Measurements from ENCODE around the gene ZDHHC24. TPM values are rescaled to one million over a fixed set of nuclear protein-coding genes. Genes with fewer than 3 reads are reported as not detected.

ZDHHC24 gene
- total RNA-seq, 4 donors from 2014 or later: 5.9 to 12.1 (median 10.4) TPM

GRCh38 chr11:66532784-66533183, 13.1 kb downstream of the ZDHHC24 start:
- H3K27ac ChIP-seq: no peak overlapping the region
- TF ChIP-seq POLR2A (IDR thresholded peaks at IDR 0.05): no peak
- TF ChIP-seq EP300 (IDR thresholded peaks at IDR 0.05): no peak
- TF ChIP-seq POLR2AphosphoS5 (IDR thresholded peaks at IDR 0.05): no peak
- TF ChIP-seq, protein P1, sequence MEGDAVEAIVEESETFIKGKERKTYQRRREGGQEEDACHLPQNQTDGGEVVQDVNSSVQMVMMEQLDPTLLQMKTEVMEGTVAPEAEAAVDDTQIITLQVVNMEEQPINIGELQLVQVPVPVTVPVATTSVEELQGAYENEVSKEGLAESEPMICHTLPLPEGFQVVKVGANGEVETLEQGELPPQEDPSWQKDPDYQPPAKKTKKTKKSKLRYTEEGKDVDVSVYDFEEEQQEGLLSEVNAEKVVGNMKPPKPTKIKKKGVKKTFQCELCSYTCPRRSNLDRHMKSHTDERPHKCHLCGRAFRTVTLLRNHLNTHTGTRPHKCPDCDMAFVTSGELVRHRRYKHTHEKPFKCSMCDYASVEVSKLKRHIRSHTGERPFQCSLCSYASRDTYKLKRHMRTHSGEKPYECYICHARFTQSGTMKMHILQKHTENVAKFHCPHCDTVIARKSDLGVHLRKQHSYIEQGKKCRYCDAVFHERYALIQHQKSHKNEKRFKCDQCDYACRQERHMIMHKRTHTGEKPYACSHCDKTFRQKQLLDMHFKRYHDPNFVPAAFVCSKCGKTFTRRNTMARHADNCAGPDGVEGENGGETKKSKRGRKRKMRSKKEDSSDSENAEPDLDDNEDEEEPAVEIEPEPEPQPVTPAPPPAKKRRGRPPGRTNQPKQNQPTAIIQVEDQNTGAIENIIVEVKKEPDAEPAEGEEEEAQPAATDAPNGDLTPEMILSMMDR (IDR thresholded peaks at IDR 0.05): no peak
- 63 to 72% methylated on average over 3 to 4 of the region's 6 CpGs for WGBS, 2 donors (ENCODE audit: low coverage in 1 of 2)

GRCh38 chr11:66531841-66532240, 14.0 kb downstream of the ZDHHC24 start:
- Histone ChIP-seq H3K36me3 (peaks cover 0 to 96% of the 10 kb centered on the region in 2 donors), H3K27me3 (no peaks in the 10 kb centered on the region), H3K4me3 (no peak overlapping the region), H3K9me3 (no peaks in the 10 kb centered on the region), H3K4me1 (no peaks in the 10 kb centered on the region), H3K27ac (no peak overlapping the region)
- WGBS, 2 donors (ENCODE audit: low coverage in 1 of 2): 100% methylated on average over 3 of the region's 11 CpGs; no CpG with 5 or more reads in 1 of the 2 donors
- peak; percentile 13 for ATAC-seq
- TF ChIP-seq EP300 (IDR thresholded peaks at IDR 0.05): no peak
- no peak for TF ChIP-seq POLR2A (IDR thresholded peaks at IDR 0.05)
- TF ChIP-seq, protein P1 (IDR thresholded peaks at IDR 0.05): no peak
- TF ChIP-seq POLR2AphosphoS5 (IDR thresholded peaks at IDR 0.05): no peak

More at GRCh38 chr11:66532784-66533183, 13.1 kb downstream of the ZDHHC24 start:
- ATAC-seq: no peak
- Histone ChIP-seq H3K4me1 (no peaks in the 10 kb centered on the region), H3K36me3 (peaks cover 0 to 96% of the 10 kb centered on the region in 2 donors), H3K9me3 (no peaks in the 10 kb centered on the region), H3K27me3 (no peaks in the 10 kb centered on the region), H3K4me3 (no peak overlapping the region)

DNA sequence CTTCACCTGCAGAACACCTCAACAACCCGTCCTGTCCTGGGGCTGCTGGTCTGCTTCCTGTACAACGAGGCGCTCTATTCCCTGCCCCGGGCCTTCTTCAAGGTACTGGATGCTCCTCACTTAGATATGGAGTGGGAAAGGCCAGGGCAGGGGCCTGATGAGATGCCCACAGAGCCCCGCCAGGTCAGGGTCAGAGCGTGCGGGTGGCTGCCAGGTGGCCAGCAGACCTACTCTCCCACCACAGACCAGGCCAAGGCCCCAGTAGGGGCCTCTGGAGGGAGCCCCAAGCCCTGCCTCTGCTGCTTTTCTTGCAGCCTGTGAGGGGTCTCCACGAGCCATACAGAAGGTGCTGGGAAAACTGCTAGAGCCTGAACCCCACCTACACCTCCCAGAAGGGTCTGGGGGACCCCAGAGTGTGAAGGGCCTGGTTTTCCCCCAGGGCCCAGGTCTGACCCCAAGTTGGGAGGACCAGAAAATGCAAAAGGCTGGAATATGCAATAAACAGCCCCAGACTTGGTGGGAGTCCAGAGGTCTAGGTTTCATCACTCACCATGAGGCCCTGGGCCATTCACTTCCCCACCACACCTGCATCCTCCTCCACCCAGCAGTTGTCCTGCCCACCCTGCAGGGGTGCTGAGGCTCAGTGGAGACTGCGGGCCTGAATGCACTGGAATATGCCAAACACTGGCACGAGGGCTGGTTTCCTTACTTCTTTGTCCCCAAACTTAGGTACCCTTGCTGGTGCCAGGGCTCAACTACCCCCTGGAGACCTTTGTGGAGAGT, 14.7 kb downstream of the ZDHHC24 start:
- Histone ChIP-seq H3K9me3 (no peaks in the 10 kb centered on the region), H3K4me3 (no peak overlapping the region), H3K4me1 (no peaks in the 10 kb centered on the region), H3K27me3 (no peaks in the 10 kb centered on the region), H3K36me3 (peaks cover 0 to 93% of the 10 kb centered on the region in 2 donors), H3K27ac (no peak overlapping the region)
- no peak for TF ChIP-seq EP300 (IDR thresholded peaks at IDR 0.05)
- no peak for TF ChIP-seq POLR2A (IDR thresholded peaks at IDR 0.05)
- TF ChIP-seq, protein P1 (IDR thresholded peaks at IDR 0.05): no peak
- no peak for TF ChIP-seq POLR2AphosphoS5 (IDR thresholded peaks at IDR 0.05)
- 100% methylated on average over 3 of the region's 10 CpGs; no CpG with 5 or more reads in 1 of the 2 donors for WGBS, 2 donors (ENCODE audit: low coverage in 1 of 2)
- no peak for ATAC-seq

DNA sequence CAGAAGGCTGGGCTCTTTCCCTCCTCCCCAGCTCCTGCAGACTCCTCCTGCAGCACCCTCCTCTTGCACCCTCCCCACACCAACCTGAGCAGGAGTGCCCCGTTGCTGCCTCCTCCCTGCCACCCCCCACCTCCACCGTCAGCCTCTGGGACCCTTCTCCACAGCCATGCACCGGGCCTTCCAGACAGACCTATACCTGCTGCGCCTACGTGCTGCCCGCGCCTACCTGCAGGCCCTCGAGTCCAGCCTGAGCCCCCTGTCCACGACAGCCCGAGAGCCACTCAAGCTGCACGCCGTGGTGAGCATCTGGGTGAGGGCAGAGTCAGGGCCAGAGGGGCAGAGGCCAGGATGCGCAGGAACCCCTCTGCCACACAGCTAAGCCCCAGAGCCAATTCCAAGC, 16.2 kb downstream of the ZDHHC24 start:
- Histone ChIP-seq H3K9me3 (no peaks in the 10 kb centered on the region), H3K4me3 (no peak overlapping the region), H3K36me3 (peaks cover 0 to 78% of the 10 kb centered on the region in 2 donors), H3K27ac (no peak overlapping the region), H3K27me3 (no peaks in the 10 kb centered on the region), H3K4me1 (no peaks in the 10 kb centered on the region)
- 52 to 57% methylated on average over 2 to 5 of the region's 13 CpGs for WGBS, 2 donors (ENCODE audit: low coverage in 1 of 2)
- TF ChIP-seq POLR2AphosphoS5 (IDR thresholded peaks at IDR 0.05): no peak
- TF ChIP-seq, protein P1 (IDR thresholded peaks at IDR 0.05): no peak
- TF ChIP-seq EP300 (IDR thresholded peaks at IDR 0.05): no peak
- no peak for TF ChIP-seq POLR2A (IDR thresholded peaks at IDR 0.05)
- no peak for ATAC-seq

DNA sequence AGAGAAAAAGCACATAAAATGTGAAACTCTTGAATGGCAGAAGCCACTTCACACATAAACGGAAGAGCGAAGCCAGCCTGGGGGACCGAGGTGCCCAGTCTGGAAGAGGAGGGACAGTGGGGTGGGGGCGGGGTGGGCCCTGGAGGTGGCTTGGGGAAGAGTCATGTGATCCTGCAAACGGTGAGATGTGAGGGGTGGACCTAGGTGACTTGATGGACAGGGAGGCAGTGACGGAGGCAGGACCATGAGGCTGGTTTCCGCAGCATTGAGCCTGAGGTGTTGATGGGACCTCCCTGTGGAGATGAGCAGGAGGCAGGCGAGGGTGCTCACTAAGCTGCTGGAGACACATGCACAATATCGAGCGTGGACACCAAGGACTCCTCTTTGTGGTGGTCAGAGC, 16.8 kb downstream of the ZDHHC24 start:
- no peaks in the 10 kb centered on the region for H3K27me3 ChIP-seq
- H3K27ac ChIP-seq: no peak overlapping the region
- 58 to 78% methylated on average over 7 to 8 of the region's 10 CpGs for WGBS, 2 donors (ENCODE audit: low coverage in 1 of 2)
- no peak overlapping the region for H3K4me3 ChIP-seq
- ATAC-seq: no peak
- peaks cover 0 to 81% of the 10 kb centered on the region in 2 donors for H3K36me3 ChIP-seq
- no peaks in the 10 kb centered on the region for H3K4me1 ChIP-seq
- no peaks in the 10 kb centered on the region for H3K9me3 ChIP-seq
- TF ChIP-seq POLR2AphosphoS5 (IDR thresholded peaks at IDR 0.05) (no peak), POLR2A (IDR thresholded peaks at IDR 0.05) (no peak), EP300 (IDR thresholded peaks at IDR 0.05) (no peak)
- TF ChIP-seq, protein P1 (IDR thresholded peaks at IDR 0.05): no peak

All from gastroesophageal sphincter (tissue), 4 donors.